GM21723 (cell line): ENCODE data around the gene PCED1A.

Source experiments
- ATAC-seq: cut with Tn5 transposase; IDR thresholded peaks from one replicate; pipeline ENCODE4 v1.9.1; 2021; ENCODE audit warnings: mild to moderate bottlenecking, moderate library complexity; ENCODE audit not compliant: unreplicated experiment

Gene PCED1A

DNA sequence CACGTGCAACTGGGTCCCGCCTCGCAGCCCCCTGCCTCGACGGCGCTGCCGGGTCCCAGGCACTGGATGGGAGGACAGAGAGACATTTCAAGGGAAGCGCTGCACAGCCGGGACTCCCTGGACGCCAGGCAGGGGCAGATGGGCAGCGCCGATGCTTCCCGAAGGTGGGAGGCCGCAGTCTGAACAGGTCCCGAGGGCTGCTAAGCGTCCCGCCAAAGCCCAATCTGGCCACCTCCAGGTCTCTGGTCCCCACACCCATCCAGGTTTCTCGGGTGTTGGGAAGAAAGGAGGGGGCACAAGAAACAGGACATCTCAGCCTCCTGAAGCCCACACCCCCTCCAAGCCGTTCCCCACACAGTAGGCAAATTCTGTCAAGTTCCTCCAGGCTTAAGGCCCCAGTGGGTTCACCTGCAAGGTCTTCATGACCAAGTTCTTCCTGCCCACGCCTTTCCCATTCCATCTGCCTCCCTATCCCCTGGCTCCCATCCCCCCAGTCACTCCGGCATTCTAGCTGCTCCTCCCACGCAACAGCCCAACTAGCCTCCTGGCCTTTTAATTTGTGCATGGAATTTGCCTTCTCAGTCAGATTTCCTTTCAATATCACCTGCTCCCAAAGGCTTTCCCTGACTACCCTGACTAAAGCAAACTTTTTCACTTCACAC, 34.6 kb downstream of the PCED1A start:
- ATAC-seq, result no peak

DNA sequence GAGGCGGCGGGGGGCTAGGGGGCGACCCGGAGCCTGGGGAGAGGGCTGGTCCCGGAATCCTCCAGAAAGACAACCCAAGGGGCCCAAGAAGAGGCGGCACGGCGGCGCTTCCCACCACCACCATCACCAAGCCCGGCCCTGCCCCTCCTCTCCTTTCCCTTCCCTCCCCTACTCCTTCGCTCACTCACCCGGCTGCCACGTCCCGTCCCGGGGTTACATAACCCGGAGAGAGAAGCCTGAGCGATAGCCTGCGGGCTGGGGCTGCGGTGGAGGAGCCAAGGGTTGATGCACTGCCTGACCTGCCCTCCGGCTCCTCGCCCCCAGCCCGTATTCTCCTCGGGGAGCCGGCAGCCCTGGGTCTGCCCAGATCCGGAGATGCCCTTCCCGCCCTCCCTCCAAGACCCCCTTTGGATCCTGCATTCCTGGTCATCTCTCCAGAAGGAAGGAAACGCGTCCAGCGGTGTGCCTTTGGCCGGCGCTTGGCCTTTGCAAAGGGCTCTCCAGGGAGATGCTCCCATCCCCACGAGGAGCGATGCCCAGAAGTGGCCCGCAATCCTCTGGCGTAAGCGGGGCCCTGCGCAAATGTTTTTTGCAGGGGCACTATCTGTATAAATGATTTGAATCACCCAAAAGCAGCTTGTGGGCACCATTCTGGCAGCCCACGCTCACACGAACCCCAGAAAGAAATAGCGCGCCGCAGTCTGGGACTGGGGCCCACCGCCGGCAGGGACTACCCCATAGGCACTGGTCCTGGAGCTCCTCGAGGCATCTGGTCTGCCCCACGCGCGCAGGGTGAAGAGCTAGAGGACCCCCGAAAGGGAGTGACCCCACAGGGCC, 35.4 kb downstream of the PCED1A start:
- ATAC-seq, result no peak

GRCh38 chr20:2804041-2804828, 36.2 kb downstream of the PCED1A start:
- no peak for ATAC-seq

DNA sequence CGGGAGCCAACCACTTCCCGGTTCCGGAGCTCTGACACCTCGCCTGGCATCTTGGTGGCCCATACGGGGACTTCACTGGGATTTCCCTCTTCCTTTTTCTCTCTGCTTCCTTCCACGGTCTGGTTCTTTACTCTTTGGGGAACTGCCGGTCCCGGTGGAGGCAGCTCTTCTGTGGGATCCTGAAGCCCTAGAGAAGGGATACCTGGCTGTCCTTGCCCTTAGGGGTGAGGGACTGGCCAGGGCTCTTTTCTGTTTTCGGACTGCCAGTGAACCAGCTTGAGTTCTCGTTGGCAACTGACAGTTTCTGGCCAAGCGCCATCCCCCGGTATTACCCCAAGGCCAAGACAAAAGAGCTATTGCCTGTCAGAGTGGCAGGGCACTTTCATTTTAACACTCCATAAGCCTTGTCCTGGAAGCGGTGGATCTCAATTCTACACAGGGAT, 39.1 kb downstream of the PCED1A start:
- no peak for ATAC-seq

GRCh38 chr20:2800521-2801285, 39.8 kb downstream of the PCED1A start, which contains the start of gene CPXM1:
Gene CPXM1 (minus strand): TSS chr20:2800627. CDS start chr20:2800572, 55 bp downstream.
- ATAC-seq, result no peak

- no peak for ATAC-seq
Measured at GRCh38 chr20:2799688-2800520, 40.6 kb downstream of the PCED1A start.

DNA sequence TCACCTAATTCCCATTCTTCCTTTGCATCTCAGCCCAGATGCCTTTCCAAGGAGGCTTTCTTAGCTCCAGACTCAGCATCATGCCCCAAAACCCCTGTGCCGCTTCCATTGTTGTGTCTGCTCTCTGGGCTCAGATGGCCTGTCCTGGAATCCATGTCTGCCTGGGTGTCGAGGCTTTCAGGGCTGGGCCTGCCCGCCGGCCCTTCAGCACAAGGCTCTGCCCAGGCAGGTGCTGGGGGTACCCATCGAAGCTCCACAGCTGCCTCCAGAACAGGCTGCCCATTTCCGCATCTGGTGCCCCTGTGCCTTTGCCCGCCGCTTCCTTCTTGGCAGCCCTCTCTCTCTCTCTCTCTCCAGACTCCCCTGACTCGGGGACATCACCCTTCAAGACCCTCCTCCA, 41.2 kb downstream of the PCED1A start:
- no peak for ATAC-seq

DNA sequence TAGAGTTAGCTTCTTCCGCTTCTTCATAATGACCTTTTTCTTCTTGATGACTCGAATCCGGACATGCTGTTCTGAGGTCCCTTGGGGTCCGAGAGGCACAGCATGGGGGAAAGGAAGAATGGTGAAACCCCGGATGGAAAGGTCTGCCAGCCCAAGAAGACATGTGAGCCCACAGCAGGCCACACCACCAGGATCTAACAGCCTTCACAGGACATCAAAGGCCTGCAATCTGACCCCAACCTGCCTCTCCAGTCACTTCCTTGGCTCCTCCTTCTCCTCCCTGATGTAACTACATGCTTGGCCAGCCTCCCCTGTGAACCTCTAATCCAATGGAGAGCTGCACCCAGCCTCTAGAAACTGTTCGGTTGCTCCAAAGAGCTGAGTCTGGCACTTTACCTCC, 41.6 kb downstream of the PCED1A start:
- ATAC-seq, result no peak

DNA sequence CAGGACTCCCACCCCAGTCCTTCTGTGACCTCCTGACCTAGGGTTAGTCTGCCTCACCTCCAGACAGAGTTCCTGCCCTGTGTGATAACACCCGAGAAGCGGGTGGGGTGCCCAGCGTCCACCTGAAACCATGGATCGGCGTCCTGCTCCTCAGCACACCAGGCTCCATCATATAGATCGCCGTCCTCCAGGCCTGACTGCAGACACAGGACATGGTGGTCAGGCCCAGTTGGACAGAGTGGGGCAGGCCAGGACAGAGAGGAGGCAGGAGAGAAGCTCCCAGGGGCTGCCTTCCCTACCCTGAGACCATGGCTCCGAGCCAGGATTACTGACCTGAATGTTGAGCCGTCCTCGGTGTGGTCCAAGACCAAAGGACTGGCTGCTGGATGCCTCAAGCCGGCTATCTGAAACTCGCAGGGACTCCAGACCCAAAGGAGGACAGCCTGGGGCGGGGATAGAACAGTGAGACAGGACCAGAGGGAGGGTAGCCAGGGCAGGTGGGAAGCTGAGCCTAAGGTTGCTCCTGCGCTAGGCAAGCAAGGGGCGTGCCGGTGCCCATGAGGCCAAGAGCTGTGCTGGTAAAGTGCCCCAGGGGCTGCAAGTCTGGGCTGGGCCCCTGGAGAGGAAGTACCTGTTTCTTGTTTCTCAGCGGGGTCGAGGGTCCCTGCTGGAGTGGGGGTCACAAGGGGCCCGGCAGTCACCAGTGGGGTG, 42.2 kb downstream of the PCED1A start:
- no peak for ATAC-seq

- no peak for ATAC-seq
Measured at GRCh38 chr20:2797136-2797983, 43.1 kb downstream of the PCED1A start.

DNA sequence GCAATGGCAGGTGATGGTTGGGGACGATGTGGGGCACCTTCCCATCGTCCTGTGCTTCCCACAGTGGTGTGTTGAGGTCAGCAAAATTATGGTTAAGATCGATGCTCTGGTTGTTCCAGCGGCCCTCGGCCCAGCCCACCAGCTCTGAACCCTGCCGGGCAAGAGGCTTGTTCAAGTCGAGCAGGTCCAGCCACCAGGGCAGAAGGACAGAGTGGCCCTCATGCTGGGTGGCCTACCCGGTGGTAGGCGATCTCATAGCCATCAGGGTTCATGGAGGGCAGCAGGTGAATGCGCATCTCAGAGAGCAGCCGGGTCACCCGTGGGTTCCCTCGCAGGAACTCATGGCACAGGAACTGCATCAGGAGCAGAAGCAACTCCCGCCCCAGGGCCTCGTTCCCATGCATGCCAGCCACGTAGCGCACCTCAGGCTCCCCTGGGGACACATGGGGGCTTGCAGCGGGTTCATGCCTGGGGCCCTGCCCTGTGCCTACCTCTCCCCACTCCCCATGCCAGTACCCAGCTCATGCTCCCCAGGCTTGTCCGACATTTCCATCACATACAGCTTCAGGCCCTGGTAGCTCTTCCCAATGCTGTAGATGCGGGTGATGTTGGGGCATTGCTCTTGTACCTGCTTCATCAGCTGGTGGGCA, 44.3 kb downstream of the PCED1A start:
- no peak for ATAC-seq

DNA sequence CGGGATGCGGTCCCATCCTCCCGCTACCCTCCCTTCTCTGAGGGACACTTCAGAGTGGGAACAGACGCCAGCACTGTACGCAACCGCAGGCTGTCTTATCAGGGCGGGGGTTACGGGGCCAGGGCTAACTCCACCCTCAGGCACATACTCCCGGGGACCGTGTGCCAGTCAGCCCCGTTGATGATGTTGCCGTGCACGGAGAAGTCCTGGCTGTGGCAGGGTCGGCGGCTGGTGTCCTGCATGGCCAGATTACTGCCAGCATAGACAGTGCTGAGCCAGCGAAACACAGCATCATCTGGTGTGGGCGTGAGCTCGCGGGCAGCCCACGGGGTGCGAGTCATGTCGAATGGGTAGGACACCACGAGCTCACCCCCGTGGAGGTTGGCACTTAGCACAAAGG, 45.0 kb downstream of the PCED1A start:
- ATAC-seq, result no peak

DNA sequence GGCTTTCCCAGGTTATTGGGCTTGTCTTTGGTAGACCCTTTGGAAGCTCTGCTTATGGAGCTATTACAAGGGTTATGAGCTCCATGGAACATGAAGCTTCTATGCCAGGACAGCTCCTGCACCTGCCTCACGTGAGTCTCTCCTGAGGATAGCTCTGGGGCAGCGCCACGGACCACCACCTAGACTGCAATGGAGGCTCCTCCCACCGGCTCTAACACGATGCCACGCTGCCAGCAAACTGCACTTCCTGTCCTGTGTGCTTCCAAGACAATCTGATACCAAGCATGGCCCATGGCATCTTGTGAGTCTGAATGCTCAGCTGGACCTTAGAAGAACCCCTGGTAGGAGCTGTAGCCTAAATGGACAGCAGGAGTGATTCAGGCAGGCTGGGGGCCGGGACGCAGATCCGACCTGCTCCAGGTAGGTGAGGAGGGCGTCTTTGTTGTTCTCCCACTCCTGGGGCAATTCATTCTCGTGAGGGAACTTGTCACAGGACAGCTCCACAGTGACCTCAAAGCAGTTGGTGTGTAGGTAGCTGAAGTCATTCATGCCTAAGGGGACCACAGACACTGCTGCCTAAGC, 45.5 kb downstream of the PCED1A start:
- ATAC-seq, result no peak

DNA sequence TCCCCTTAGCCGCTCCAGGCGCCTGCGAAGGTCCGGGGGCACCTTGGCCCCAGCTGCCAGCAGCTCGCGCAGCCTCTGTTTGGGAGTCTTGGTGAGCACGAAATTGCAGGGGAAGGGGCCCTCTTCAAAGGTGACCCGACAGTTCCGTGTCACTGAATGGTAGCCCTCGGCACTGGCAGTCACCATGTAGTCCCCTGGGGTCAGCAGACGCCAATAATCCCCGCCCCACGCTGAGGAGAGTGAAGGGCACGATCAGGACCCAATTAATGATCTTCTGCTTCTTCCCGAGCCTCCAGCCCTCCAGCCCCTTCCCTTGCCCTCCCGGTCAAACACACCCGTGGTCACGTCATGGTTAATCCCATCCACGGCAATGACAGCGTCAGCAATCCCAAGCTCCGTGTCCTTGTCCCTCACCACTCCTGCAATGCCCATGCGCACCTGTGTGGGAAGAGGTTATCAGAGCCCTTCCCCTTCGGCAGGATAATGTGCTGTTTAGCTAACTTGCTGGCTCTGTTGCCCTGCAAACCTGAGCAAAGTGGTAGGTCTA, 46.2 kb downstream of the PCED1A start:
- no peak for ATAC-seq

DNA sequence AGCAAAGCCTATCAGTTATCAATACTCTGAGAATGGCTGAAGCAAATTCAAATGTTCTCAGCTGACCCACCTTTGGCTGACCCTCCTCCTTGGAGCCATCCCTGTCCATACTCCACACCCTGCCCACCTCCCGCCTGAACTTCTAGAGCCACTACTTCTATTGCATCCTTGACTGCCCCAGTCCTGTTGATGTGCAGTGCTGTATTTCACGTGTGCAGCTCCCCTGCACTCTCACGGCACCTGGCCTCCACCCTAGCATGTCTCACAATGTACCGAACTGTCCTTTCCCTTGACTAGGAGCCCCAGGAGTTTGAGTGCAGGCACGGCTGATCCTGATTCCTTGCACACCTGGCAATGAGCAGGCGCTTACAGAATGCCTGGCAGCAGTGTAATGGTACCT, 47.0 kb downstream of the PCED1A start:
- no peak for ATAC-seq
